ENCODE data around the gene NSUN2.

DNA sequence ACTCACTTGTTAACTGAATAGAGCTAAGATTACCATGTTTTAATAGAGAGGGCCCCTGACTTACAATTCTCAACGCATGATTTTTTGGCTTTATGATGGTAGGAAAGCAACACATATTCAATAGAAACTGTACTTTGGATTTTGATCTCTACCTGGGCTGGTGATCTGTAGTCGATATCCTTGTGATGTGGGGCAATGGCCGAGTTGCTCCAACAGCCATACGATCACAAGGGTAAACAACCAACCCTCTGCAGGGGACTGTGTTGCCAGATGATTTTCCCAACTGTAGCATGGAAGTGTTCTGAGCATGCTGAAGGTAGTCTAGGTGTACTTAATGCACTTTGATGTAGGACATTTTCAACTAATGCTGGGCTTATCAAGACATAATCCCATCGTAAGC is 36.5 kb downstream of the NSUN2 start:
- TF ChIP-seq, protein P1, sequence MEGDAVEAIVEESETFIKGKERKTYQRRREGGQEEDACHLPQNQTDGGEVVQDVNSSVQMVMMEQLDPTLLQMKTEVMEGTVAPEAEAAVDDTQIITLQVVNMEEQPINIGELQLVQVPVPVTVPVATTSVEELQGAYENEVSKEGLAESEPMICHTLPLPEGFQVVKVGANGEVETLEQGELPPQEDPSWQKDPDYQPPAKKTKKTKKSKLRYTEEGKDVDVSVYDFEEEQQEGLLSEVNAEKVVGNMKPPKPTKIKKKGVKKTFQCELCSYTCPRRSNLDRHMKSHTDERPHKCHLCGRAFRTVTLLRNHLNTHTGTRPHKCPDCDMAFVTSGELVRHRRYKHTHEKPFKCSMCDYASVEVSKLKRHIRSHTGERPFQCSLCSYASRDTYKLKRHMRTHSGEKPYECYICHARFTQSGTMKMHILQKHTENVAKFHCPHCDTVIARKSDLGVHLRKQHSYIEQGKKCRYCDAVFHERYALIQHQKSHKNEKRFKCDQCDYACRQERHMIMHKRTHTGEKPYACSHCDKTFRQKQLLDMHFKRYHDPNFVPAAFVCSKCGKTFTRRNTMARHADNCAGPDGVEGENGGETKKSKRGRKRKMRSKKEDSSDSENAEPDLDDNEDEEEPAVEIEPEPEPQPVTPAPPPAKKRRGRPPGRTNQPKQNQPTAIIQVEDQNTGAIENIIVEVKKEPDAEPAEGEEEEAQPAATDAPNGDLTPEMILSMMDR (IDR thresholded peaks at IDR 0.05; ENCODE audit: poor library complexity, severe bottlenecking): no peak
- TF ChIP-seq, protein P2, sequence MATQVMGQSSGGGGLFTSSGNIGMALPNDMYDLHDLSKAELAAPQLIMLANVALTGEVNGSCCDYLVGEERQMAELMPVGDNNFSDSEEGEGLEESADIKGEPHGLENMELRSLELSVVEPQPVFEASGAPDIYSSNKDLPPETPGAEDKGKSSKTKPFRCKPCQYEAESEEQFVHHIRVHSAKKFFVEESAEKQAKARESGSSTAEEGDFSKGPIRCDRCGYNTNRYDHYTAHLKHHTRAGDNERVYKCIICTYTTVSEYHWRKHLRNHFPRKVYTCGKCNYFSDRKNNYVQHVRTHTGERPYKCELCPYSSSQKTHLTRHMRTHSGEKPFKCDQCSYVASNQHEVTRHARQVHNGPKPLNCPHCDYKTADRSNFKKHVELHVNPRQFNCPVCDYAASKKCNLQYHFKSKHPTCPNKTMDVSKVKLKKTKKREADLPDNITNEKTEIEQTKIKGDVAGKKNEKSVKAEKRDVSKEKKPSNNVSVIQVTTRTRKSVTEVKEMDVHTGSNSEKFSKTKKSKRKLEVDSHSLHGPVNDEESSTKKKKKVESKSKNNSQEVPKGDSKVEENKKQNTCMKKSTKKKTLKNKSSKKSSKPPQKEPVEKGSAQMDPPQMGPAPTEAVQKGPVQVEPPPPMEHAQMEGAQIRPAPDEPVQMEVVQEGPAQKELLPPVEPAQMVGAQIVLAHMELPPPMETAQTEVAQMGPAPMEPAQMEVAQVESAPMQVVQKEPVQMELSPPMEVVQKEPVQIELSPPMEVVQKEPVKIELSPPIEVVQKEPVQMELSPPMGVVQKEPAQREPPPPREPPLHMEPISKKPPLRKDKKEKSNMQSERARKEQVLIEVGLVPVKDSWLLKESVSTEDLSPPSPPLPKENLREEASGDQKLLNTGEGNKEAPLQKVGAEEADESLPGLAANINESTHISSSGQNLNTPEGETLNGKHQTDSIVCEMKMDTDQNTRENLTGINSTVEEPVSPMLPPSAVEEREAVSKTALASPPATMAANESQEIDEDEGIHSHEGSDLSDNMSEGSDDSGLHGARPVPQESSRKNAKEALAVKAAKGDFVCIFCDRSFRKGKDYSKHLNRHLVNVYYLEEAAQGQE (IDR thresholded peaks at IDR 0.05; ENCODE audit: borderline replicate concordance): no peak
- TF ChIP-seq EZH2 (IDR thresholded peaks at IDR 0.05; ENCODE audit: borderline replicate concordance, insufficient read depth, low read length, poor library complexity, severe bottlenecking): no peak

Data from neural cell (in vitro differentiated cells).